HFF-Myc (cell line): ENCODE results near the gene ITGB2.

Experiments used
- DNase-seq: peaks from one replicate; pipeline ENCODE4 v3.0.0-alpha.2; 2011; ENCODE audit warnings: low read depth; ENCODE audit errors: extremely low read depth
- H3K4me3 ChIP-seq: replicated peaks from 2 replicates; pipeline ENCODE4 v1.5.1; 2011; ENCODE audit warnings: low read depth, mild to moderate bottlenecking, control low read depth, low read length
- CTCF ChIP-seq: IDR thresholded peaks from 2 replicates; pipeline ENCODE4 v1.5.1; 2012; ENCODE audit warnings: mild to moderate bottlenecking, low read depth, low read length, control low read depth; ENCODE audit errors: missing control alignments

ITGB2 gene

DNA sequence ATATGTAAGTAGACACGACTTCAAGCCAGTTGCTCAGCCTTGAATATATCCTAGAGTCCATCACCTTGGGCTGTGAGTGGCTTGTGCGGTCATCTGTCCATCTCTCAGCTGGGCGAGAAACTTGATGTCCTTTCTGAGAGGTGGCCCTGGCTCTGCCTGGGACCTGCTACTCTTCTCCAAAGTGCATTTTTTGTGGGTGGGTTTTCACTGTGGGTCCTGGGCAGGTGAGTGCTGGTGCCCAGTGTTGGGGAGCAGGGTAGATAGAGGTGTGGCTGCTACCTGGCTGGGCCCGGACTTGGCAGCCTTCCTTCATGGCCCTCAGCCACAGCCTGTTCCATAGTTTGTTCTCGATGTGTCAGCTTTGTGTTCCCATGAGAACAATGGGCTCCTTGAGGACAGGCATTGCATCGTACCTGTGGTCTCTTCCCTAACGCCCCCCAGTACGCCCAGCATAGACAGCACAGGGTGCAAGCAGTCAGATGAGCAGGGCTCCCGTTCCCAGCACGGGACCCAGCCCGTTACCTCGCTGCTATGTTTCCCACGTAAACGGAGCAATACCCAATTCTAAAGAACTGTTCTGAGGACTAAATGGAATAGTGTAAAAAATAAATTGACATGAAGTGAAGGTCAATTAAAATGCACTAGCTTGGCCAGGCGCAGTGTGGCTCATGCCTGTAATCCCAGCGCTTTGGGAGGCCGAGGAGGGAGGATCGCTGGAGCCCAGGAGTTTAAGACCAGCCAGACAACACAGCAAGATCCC lies 18.3 kb upstream of the ITGB2 start:
- H3K4me3 ChIP-seq = peak overlapping the region; percentile 97
- TF ChIP-seq CTCF = no peak
- DNase-seq = no peak

DNA sequence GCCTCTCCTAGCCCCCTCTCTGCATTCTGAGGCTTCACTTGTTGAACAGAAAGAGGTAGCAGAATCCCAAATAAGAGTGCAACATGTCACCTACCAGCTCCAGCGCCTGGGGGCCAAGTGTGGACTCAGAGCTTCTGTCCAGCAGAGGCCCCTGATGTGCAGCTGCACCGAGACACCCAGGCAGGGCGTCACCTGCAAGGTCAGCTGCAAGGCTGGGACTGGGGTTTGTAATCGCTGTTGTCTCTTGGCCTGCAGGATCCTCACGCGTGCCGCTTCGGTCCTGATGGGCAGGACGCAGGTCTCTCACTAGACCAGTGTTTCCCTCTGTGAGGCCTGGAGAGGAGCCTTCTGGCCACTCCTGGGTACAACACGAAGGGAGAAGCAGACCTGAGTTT lies 14.8 kb upstream of the ITGB2 start:
- no peak for DNase-seq
- no peak overlapping the region for H3K4me3 ChIP-seq
- no peak for TF ChIP-seq CTCF

GRCh38 chr21:44934797-44935532 lies 14.3 kb upstream of the ITGB2 start:
- TF ChIP-seq CTCF = no peak
- DNase-seq = no peak
- no peak overlapping the region for H3K4me3 ChIP-seq

GRCh38 chr21:44934276-44934675 lies 13.6 kb upstream of the ITGB2 start:
- TF ChIP-seq CTCF = no peak
- no peak overlapping the region for H3K4me3 ChIP-seq
- DNase-seq = no peak

DNA sequence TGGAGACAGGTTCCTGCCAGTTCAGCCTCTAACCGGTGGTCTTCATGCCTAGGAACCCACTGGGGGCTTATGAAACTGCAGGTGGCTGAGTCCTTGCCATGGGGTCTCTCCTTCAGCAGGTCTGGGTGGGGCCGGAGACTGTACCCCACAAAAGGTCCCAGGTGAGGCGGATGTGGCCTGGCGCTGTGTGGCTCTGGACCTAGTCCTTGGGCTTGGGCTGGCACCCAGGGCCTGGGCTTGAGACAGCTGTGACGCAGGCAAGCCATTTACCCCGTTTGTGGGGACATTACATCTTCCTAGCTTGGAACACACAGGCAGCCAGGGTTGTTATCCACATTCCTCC lies 13.2 kb upstream of the ITGB2 start:
- no peak for TF ChIP-seq CTCF
- H3K4me3 ChIP-seq = no peak overlapping the region
- no peak for DNase-seq

GRCh38 chr21:44933199-44933917 lies 12.7 kb upstream of the ITGB2 start:
- TF ChIP-seq CTCF = no peak
- DNase-seq = no peak
- H3K4me3 ChIP-seq = no peak overlapping the region
